ENCODE data around the gene CASZ1. TPM values are rescaled to one million over a fixed set of nuclear protein-coding genes. Genes with fewer than 3 reads are reported as not detected.

The CASZ1 gene
- total and polyA plus RNA-seq, 2 donors (not counting 1 experiment from before 2014, with no cell fraction given) = 0.34 to 0.50 TPM

- no peak overlapping the region for H2AFZ ChIP-seq (ENCODE audit: low read length)
- no peak for DNase-seq (ENCODE audit: low read depth in 2 of 2)
- no peak for TF ChIP-seq EZH2 (IDR thresholded peaks at IDR 0.05; ENCODE audit: low read length, missing control alignments)
- no peak for TF ChIP-seq CTCF (conservative IDR thresholded peaks at IDR 0.05 in 1 of 2, IDR thresholded peaks at IDR 0.05 in 1 of 2; ENCODE audit: low read depth in 1 of 2, low read length in 2 of 2)
- H3K36me3 ChIP-seq (ENCODE audit: control insufficient read depth, insufficient read depth, low read length) = no peaks in the 10 kb centered on the region
- no peak overlapping the region for H3K4me3 ChIP-seq (replicated peaks in 1 of 4; ENCODE audit: control extremely low read depth in 1 of 4, insufficient read depth in 1 of 4, low read depth in 3 of 4, low read length in 4 of 4)
- H3K4me2 ChIP-seq (ENCODE audit: extremely low read depth, insufficient read depth, low read length) = no peak overlapping the region
- no peaks in the 10 kb centered on the region for H3K4me1 ChIP-seq (ENCODE audit: control insufficient read depth, extremely low read depth, insufficient read depth, low read length)
- H4K20me1 ChIP-seq (ENCODE audit: control insufficient read depth, extremely low read depth, insufficient read depth, low read length) = no peaks in the 10 kb centered on the region
- H3K79me2 ChIP-seq (ENCODE audit: control insufficient read depth, insufficient read depth, low read length) = no peaks in the 10 kb centered on the region
- no peak overlapping the region for H3K27ac ChIP-seq (ENCODE audit: insufficient read depth, low read length)
- no peaks in the 10 kb centered on the region for H3K9me3 ChIP-seq (ENCODE audit: control insufficient read depth, insufficient read depth, low read depth, low read length)
- H3K9ac ChIP-seq (ENCODE audit: insufficient read depth, low read length) = no peak overlapping the region
- H3K27me3 ChIP-seq (ENCODE audit: control insufficient read depth, insufficient read depth, low read length) = peaks cover 4% of the 10 kb centered on the region
Observed at GRCh38 chr1:10762153-10762523, 34.3 kb downstream of the CASZ1 start.

GRCh38 chr1:10761503-10762152, 34.8 kb downstream of the CASZ1 start:
- H3K9me3 ChIP-seq (ENCODE audit: control insufficient read depth, insufficient read depth, low read depth, low read length) = no peaks in the 10 kb centered on the region
- H3K9ac ChIP-seq (ENCODE audit: insufficient read depth, low read length) = no peak overlapping the region
- TF ChIP-seq EZH2 (IDR thresholded peaks at IDR 0.05; ENCODE audit: low read length, missing control alignments) (no peak), CTCF (conservative IDR thresholded peaks at IDR 0.05 in 1 of 2, IDR thresholded peaks at IDR 0.05 in 1 of 2; ENCODE audit: low read depth in 1 of 2, low read length in 2 of 2) (no peak)
- peaks cover 4% of the 10 kb centered on the region for H3K27me3 ChIP-seq (ENCODE audit: control insufficient read depth, insufficient read depth, low read length)
- no peak overlapping the region for H3K4me3 ChIP-seq (replicated peaks in 1 of 4; ENCODE audit: control extremely low read depth in 1 of 4, insufficient read depth in 1 of 4, low read depth in 3 of 4, low read length in 4 of 4)
- no peak overlapping the region for H3K4me2 ChIP-seq (ENCODE audit: extremely low read depth, insufficient read depth, low read length)
- H3K4me1 ChIP-seq (ENCODE audit: control insufficient read depth, extremely low read depth, insufficient read depth, low read length) = no peaks in the 10 kb centered on the region
- H3K27ac ChIP-seq (ENCODE audit: insufficient read depth, low read length) = no peak overlapping the region
- no peaks in the 10 kb centered on the region for H3K36me3 ChIP-seq (ENCODE audit: control insufficient read depth, insufficient read depth, low read length)
- no peaks in the 10 kb centered on the region for H3K79me2 ChIP-seq (ENCODE audit: control insufficient read depth, insufficient read depth, low read length)
- no peak for DNase-seq (ENCODE audit: low read depth in 2 of 2)
- H4K20me1 ChIP-seq (ENCODE audit: control insufficient read depth, extremely low read depth, insufficient read depth, low read length) = no peaks in the 10 kb centered on the region
- no peak overlapping the region for H2AFZ ChIP-seq (ENCODE audit: low read length)

- peaks cover 4% of the 10 kb centered on the region for H3K27me3 ChIP-seq (ENCODE audit: control insufficient read depth, insufficient read depth, low read length)
- no peaks in the 10 kb centered on the region for H3K36me3 ChIP-seq (ENCODE audit: control insufficient read depth, insufficient read depth, low read length)
- no peak overlapping the region for H3K27ac ChIP-seq (ENCODE audit: insufficient read depth, low read length)
- no peaks in the 10 kb centered on the region for H3K79me2 ChIP-seq (ENCODE audit: control insufficient read depth, insufficient read depth, low read length)
- no peak for DNase-seq (ENCODE audit: low read depth in 2 of 2)
- TF ChIP-seq EZH2 (IDR thresholded peaks at IDR 0.05; ENCODE audit: low read length, missing control alignments) = no peak
- no peak for TF ChIP-seq CTCF (conservative IDR thresholded peaks at IDR 0.05 in 1 of 2, IDR thresholded peaks at IDR 0.05 in 1 of 2; ENCODE audit: low read depth in 1 of 2, low read length in 2 of 2)
- H3K4me1 ChIP-seq (ENCODE audit: control insufficient read depth, extremely low read depth, insufficient read depth, low read length) = no peaks in the 10 kb centered on the region
- no peak overlapping the region for H2AFZ ChIP-seq (ENCODE audit: low read length)
- H3K4me3 ChIP-seq (replicated peaks in 1 of 4; ENCODE audit: control extremely low read depth in 1 of 4, insufficient read depth in 1 of 4, low read depth in 3 of 4, low read length in 4 of 4) = no peak overlapping the region
- H3K9me3 ChIP-seq (ENCODE audit: control insufficient read depth, insufficient read depth, low read depth, low read length) = no peaks in the 10 kb centered on the region
- H4K20me1 ChIP-seq (ENCODE audit: control insufficient read depth, extremely low read depth, insufficient read depth, low read length) = no peaks in the 10 kb centered on the region
- H3K9ac ChIP-seq (ENCODE audit: insufficient read depth, low read length) = no peak overlapping the region
- H3K4me2 ChIP-seq (ENCODE audit: extremely low read depth, insufficient read depth, low read length) = no peak overlapping the region
Observed at GRCh38 chr1:10760566-10761502, 35.6 kb downstream of the CASZ1 start.
